CD4-positive, alpha-beta memory T cell (primary cell): ENCODE data around the gene BIK. TPM values are rescaled to one million over a fixed set of nuclear protein-coding genes. Genes with fewer than 3 reads are reported as not detected.

Source experiments
- CTCF ChIA-PET: fragments of 350-600 bp; sonication (Branson Sonifier 250); formaldehyde crosslinking; loops from one replicate; lab custom pipeline; 2021; ENCODE audit warnings: inconsistent platforms; ENCODE audit not compliant: partially characterized antibody; lab: Charles Lee
- POLR2A ChIA-PET: fragments of 350-600 bp; sonication (Branson Sonifier 250); formaldehyde crosslinking; loops from one replicate; lab custom pipeline; 2021; ENCODE audit not compliant: partially characterized antibody; lab: Charles Lee
- DNase-seq, 5 donors: peaks; one replicate each; pipeline versions ENCODE4 v3.0.0 to v3.0.0-alpha.2; 2020 to 2022; ENCODE audit warnings: mixed read lengths in 1 of 5
- H3K27ac ChIP-seq: one replicate; pipeline ENCODE4 v1.7.0; 2013; ENCODE audit warnings: low read depth, low read length
- H3K27me3 ChIP-seq: 2 replicates; pipeline ENCODE4 v1.7.0; 2013; ENCODE audit warnings: mild to moderate bottlenecking, low read length, moderate library complexity; ENCODE audit not compliant: insufficient read depth
- H3K36me3 ChIP-seq: 2 replicates; pipeline ENCODE4 v1.7.0; 2013; ENCODE audit warnings: mild to moderate bottlenecking, low read length, moderate library complexity; ENCODE audit not compliant: insufficient read depth
- H3K4me1 ChIP-seq: 2 replicates; pipeline ENCODE4 v1.7.0; 2013; ENCODE audit warnings: mild to moderate bottlenecking, low read length, moderate library complexity; ENCODE audit not compliant: insufficient read depth
- H3K4me3 ChIP-seq, 2 donors: one replicate each; pipeline ENCODE4 v1.7.0; 2013; ENCODE audit warnings: low read length in 2 of 2, mild to moderate bottlenecking in 1 of 2
- H3K9me3 ChIP-seq, 2 donors: one replicate each; pipeline ENCODE4 v1.7.0; 2013; ENCODE audit warnings: low read length in 2 of 2, control low read depth in 1 of 2; ENCODE audit not compliant: control insufficient read depth in 1 of 2
- H3K27ac Mint-ChIP-seq, 7 donors: one replicate each; pipeline ENCODE4 v1.8.0; 2020 to 2021; ENCODE audit warnings: mixed read lengths in 7 of 7, mild to moderate bottlenecking in 6 of 7, inconsistent platforms in 3 of 7, moderate library complexity in 3 of 7
- H3K27me3 Mint-ChIP-seq, 2 donors: one replicate each; pipeline ENCODE4 v1.8.0; 2020 to 2021; ENCODE audit warnings: mixed read lengths in 2 of 2
- H3K36me3 Mint-ChIP-seq, 2 donors: one replicate each; pipeline ENCODE4 v1.8.0; 2020 to 2021; ENCODE audit warnings: mixed read lengths in 2 of 2, inconsistent platforms in 1 of 2, mild to moderate bottlenecking in 1 of 2
- H3K4me1 Mint-ChIP-seq, 4 donors: one replicate each; pipeline ENCODE4 v1.8.0; 2020 to 2021; ENCODE audit warnings: mixed read lengths in 4 of 4, mild to moderate bottlenecking in 1 of 4
- H3K4me3 Mint-ChIP-seq, 8 donors: one replicate each; pipeline ENCODE4 v1.8.0; 2020 to 2021; ENCODE audit warnings: mixed read lengths in 8 of 8, mild to moderate bottlenecking in 7 of 8, moderate library complexity in 6 of 8, inconsistent platforms in 3 of 8
- H3K9me3 Mint-ChIP-seq, 8 donors: one replicate each; pipeline ENCODE4 v1.8.0; 2020 to 2021; ENCODE audit warnings: mixed read lengths in 8 of 8, mild to moderate bottlenecking in 5 of 8, inconsistent platforms in 3 of 8, moderate library complexity in 1 of 8
- intact Hi-C: fragments of 100-400 bp; cut with micrococcal nuclease; formaldehyde crosslinking; loops from one replicate; pipeline ENCODE4 v1.15.1; 2023
- polyA plus RNA-seq, 2 donors: library from polyadenylated mRNA; unstranded; fragments of 300-500 nt; fragmentation: Illumina TruSeq; gene quantifications; one replicate each; pipeline ENCODE4 v1.2.3, GENCODE V29; 2021
- total RNA-seq, 2 experiments: library from RNA; stranded (reverse); gene quantifications; one replicate each; pipeline ENCODE4 v1.2.3, GENCODE V29; 2021

BIK gene
- total and polyA plus RNA-seq, 4 experiments from 2014 or later, result 2.5 to 8.8 (median 5.6) TPM

DNA sequence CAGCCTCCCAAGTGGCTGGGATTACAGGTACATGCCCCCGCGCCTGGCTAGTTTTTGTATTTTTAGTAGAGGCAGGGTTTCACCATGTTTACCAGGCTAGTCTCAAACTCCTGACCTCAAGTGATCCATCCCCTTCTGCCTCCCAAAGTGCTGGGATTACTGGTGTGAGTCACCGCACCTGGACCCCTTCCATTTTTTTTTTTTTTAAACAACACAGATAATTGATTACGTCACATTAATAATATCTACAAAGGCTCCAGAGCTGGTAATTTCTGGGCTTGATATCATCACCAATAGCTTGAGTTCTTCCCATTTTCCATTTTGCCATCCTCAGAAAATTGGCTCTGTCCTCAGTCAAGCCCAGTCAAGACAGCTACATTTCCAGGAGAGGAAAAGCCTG is 28.6 kb upstream of the BIK start:
- Histone ChIP-seq H3K4me1 (no peaks in the 10 kb centered on the region), H3K9me3 (no peaks in the 10 kb centered on the region), H3K27me3 (no peaks in the 10 kb centered on the region), H3K27ac (no peak overlapping the region), H3K36me3 (no peaks in the 10 kb centered on the region), H3K4me3 (no peak overlapping the region)
- DNase-seq, result no peak
- H3K4me1 Mint-ChIP-seq, result peaks cover 0 to 9% (median 4%) of the 10 kb centered on the region in 4 donors
- H3K27me3 Mint-ChIP-seq, result no peaks in the 10 kb centered on the region
- ChIA-PET POLR2A (no interaction called here), CTCF (no interaction called here)
- no peak overlapping the region for H3K4me3 Mint-ChIP-seq
- no peaks in the 10 kb centered on the region for H3K9me3 Mint-ChIP-seq
- no peak overlapping the region for H3K27ac Mint-ChIP-seq
- intact Hi-C loops, result no loop called here
- H3K36me3 Mint-ChIP-seq, result peaks cover 0 to 5% of the 10 kb centered on the region in 2 donors

DNA sequence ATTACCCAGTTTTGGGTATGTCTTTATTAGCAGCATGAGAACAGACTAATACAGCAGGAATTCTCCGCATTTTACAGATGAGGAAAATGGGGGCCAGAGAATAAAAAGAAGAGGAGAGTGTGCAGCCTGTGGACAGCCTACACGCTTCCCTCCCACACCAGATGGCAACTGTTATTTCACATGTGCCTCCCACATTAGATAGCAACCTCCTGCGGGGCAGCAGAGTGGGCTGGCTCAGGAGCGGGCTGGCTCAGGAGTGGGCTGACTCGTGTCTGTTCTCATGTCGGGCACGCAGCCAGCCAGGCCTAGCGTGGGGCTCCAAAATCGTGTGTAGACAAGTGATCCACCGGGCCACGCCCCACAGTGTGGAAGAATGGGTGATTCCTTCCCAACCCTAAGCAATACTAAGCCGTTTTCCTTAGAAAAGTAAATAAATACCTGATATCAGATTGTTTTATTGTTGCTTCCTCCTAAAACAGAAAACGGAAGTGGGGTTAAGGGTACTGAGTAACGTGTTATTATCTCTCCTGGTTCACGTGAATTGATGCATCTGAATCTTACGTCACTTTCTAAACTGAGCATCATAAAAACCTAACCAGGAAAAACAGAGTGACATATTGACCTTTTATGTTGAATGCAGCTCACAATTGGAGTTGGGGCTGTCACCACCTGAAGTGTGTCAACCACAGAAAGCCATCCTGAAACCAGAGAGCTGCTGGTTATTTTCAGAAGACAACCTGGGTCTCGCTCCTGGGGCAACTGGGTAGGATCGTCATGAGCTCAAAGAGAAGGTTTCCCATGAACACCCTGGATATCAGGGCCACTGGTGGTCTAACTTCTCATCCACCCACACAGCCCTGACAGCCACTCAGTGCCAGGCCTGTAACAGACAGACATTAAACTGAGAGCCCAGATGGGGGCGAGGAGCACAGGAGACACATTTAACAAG is 24.6 kb upstream of the BIK start:
- intact Hi-C loops, result loop anchor here (5.0 kb wide), 1 partner anchor 229 kb away; the partner anchor contains the start of gene ARFGAP3
- Mint-ChIP-seq H3K4me1 (peaks cover 8 to 26% (median 18%) of the 10 kb centered on the region in 4 donors), H3K36me3 (peaks cover 2 to 5% of the 10 kb centered on the region in 2 donors), H3K27me3 (no peaks in the 10 kb centered on the region), H3K4me3 (peak overlapping the region in 3 of 8 donors; percentile 43 to 65 (median 53)), H3K9me3 (no peaks in the 10 kb centered on the region), H3K27ac (peak overlapping the region in 5 of 7 donors; percentile 57 to 78 (median 75))
- Histone ChIP-seq H3K9me3 (no peaks in the 10 kb centered on the region), H3K27ac (no peak overlapping the region), H3K36me3 (no peaks in the 10 kb centered on the region), H3K4me1 (peaks cover 13% of the 10 kb centered on the region), H3K4me3 (no peak overlapping the region), H3K27me3 (no peaks in the 10 kb centered on the region)
- ChIA-PET POLR2A (no interaction called here), CTCF (no interaction called here)
- DNase-seq, result peak in 2 of 5 donors; percentile 13 to 32

- DNase-seq, result peak in 2 of 5 donors; percentile 5 to 42
- Histone ChIP-seq H3K9me3 (no peaks in the 10 kb centered on the region), H3K27ac (peak overlapping the region; percentile 27), H3K36me3 (no peaks in the 10 kb centered on the region), H3K4me3 (peak overlapping the region; percentile 41 to 91), H3K27me3 (no peaks in the 10 kb centered on the region), H3K4me1 (peaks cover 13% of the 10 kb centered on the region)
- CTCF ChIA-PET, result no interaction called here
- H3K27me3 Mint-ChIP-seq, result no peaks in the 10 kb centered on the region
- peak overlapping the region; percentile 24 to 92 (median 89) for H3K27ac Mint-ChIP-seq
- POLR2A ChIA-PET, result interaction anchor here (0.6 kb wide), 1 partner anchor 216 kb away, joined by 3 read pairs; no protein-coding TSS in a partner anchor
- peaks cover 2 to 5% of the 10 kb centered on the region in 2 donors for H3K36me3 Mint-ChIP-seq
- peak overlapping the region; percentile 85 to 96 (median 92) for H3K4me3 Mint-ChIP-seq
- H3K9me3 Mint-ChIP-seq, result no peaks in the 10 kb centered on the region
- intact Hi-C loops, result loop anchor here (2.0 to 5.0 kb wide), 2 partner anchors 22 to 231 kb away; partner anchors contain the start of genes ARFGAP3 and BIK
- H3K4me1 Mint-ChIP-seq, result peaks cover 8 to 26% (median 18%) of the 10 kb centered on the region in 4 donors
These were observed 21.9 kb upstream of the BIK start for GRCh38 chr22:43088627-43088983.

GRCh38 chr22:43088984-43089717 is 21.4 kb upstream of the BIK start, which contains the start of gene TTLL1:
TTLL1 (minus strand) TSS chr22:43089391; CDS start chr22:43075586, 13,805 bp downstream.
- Mint-ChIP-seq H3K4me3 (peak within 1 kb of the TSS; percentile 85 to 96 (median 92)), H3K27ac (peak within 1 kb of the TSS; percentile 75 to 92 (median 89)), H3K4me1 (peaks cover 8 to 26% (median 18%) of the 10 kb centered on the region in 4 donors), H3K36me3 (peaks cover 2 to 5% of the 10 kb centered on the region in 2 donors), H3K9me3 (no peaks in the 10 kb centered on the region), H3K27me3 (no peaks in the 10 kb centered on the region)
- Histone ChIP-seq H3K27ac (peak within 1 kb of the TSS; percentile 27), H3K4me3 (peak within 1 kb of the TSS; percentile 41 to 91), H3K27me3 (no peaks in the 10 kb centered on the region), H3K36me3 (no peaks in the 10 kb centered on the region), H3K4me1 (peaks cover 13% of the 10 kb centered on the region), H3K9me3 (no peaks in the 10 kb centered on the region)
- CTCF ChIA-PET, result no interaction called here
- intact Hi-C loops, result loop anchor here (1.0 to 5.0 kb wide), 3 partner anchors 22 to 232 kb away; partner anchors contain the start of genes ARFGAP3, BIK and TTLL12
- DNase-seq, result peak; percentile 86 to 89 (median 88)
- POLR2A ChIA-PET, result no interaction called here

GRCh38 chr22:43090130-43090789 is 20.3 kb upstream of the BIK start:
- Mint-ChIP-seq H3K27me3 (no peaks in the 10 kb centered on the region), H3K4me1 (peaks cover 8 to 26% (median 18%) of the 10 kb centered on the region in 4 donors), H3K9me3 (no peaks in the 10 kb centered on the region), H3K27ac (peak overlapping the region in 3 of 7 donors; percentile 5 to 83 (median 18)), H3K4me3 (peak overlapping the region; percentile 9 to 72 (median 56)), H3K36me3 (peaks cover 2 to 4% of the 10 kb centered on the region in 2 donors)
- H3K27ac ChIP-seq, result no peak overlapping the region
- H3K36me3 ChIP-seq, result no peaks in the 10 kb centered on the region
- H3K4me3 ChIP-seq, result no peak overlapping the region
- peaks cover 13% of the 10 kb centered on the region for H3K4me1 ChIP-seq
- intact Hi-C loops, result loop anchor here (10.0 kb wide), 1 partner anchor 475 kb away; the partner anchor contains the start of gene POLDIP3
- DNase-seq, result peak; percentile 34 to 59 (median 49)
- CTCF ChIA-PET, result interaction anchor here (0.8 to 1.2 kb wide), 4 partner anchors 22 to 312 kb away, joined by 3 to 5 read pairs (median 3); no protein-coding TSS in a partner anchor
- POLR2A ChIA-PET, result interaction anchor here (0.6 to 0.8 kb wide), 2 partner anchors 10 to 97 kb away, joined by 3 read pairs; no protein-coding TSS in a partner anchor
- H3K9me3 ChIP-seq, result no peaks in the 10 kb centered on the region
- H3K27me3 ChIP-seq, result no peaks in the 10 kb centered on the region

- peaks cover 8 to 17% (median 14%) of the 10 kb centered on the region in 4 donors for H3K4me1 Mint-ChIP-seq
- intact Hi-C loops, result loop anchor here (10.0 kb wide), 1 partner anchor 477 kb away; the partner anchor contains the start of gene POLDIP3
- no peaks in the 10 kb centered on the region for H3K27me3 Mint-ChIP-seq
- H3K9me3 Mint-ChIP-seq, result peaks cover 0 to 9% (median 4%) of the 10 kb centered on the region in 8 donors
- no peaks in the 10 kb centered on the region for H3K27me3 ChIP-seq
- DNase-seq, result no peak
- peaks cover 0 to 2% of the 10 kb centered on the region in 2 donors for H3K36me3 Mint-ChIP-seq
- no peaks in the 10 kb centered on the region for H3K36me3 ChIP-seq
- no peak overlapping the region for H3K4me3 ChIP-seq
- no peak overlapping the region for H3K4me3 Mint-ChIP-seq
- ChIA-PET POLR2A (no interaction called here), CTCF (interaction anchor here (0.6 to 0.8 kb wide), 2 partner anchors 224 to 439 kb away, joined by 3 read pairs; no protein-coding TSS in a partner anchor)
- H3K9me3 ChIP-seq, result peaks cover 0 to 6% of the 10 kb centered on the region in 2 donors
- no peak overlapping the region for H3K27ac Mint-ChIP-seq
- peaks cover 13% of the 10 kb centered on the region for H3K4me1 ChIP-seq
- H3K27ac ChIP-seq, result no peak overlapping the region
These were observed 18.5 kb upstream of the BIK start for GRCh38 chr22:43092085-43092484.
